Measurements from ENCODE around the gene CADPS2. TPM values are rescaled to one million over a fixed set of nuclear protein-coding genes. Genes with fewer than 3 reads are reported as not detected.

CADPS2 gene
- total and polyA plus RNA-seq, 2 of the 4 experiments (the other 2 are of a cell fraction), result 0.10 to 0.54 TPM

DNA sequence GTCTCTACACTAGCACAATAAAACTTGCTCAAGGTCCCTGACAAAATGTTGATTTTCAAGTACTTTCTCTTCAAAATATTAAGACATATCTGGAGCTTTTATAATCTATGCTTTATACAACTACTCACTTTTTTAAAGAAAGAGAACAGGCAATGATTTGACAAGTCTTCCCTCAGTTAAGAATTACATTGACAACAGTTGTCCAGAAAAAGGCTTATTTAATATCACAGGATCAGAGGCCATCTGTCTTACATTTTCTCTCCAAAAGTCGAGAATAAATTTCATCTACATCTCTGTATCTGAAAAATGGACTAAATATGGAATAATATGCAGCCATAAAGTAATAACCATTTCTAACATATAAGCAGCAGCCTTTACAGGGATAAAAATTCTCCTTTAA, 175.3 kb downstream of the CADPS2 start:
- H3K9ac ChIP-seq (ENCODE audit: low read depth, low read length), result no peak overlapping the region
- H2BK15ac ChIP-seq (ENCODE audit: low read depth, low read length), result no peak overlapping the region
- H4K8ac ChIP-seq (ENCODE audit: low read depth in 2 of 2, low read length in 2 of 2), result no peak overlapping the region
- no peak overlapping the region for H4K5ac ChIP-seq (ENCODE audit: low read depth, low read length)
- H2AK5ac ChIP-seq (ENCODE audit: low read depth, low read length), result no peak overlapping the region
- H3K14ac ChIP-seq (replicated peaks; ENCODE audit: low read depth, low read length), result no peak overlapping the region
- no peak overlapping the region for H2AK9ac ChIP-seq (replicated peaks; ENCODE audit: low read depth, low read length, poor library complexity)
- H4K20me1 ChIP-seq (ENCODE audit: insufficient read depth, low read length), result no peaks in the 10 kb centered on the region
- no peaks in the 10 kb centered on the region for H3K79me1 ChIP-seq (ENCODE audit: low read depth in 1 of 2, low read length in 2 of 2)
- H4K91ac ChIP-seq (ENCODE audit: insufficient read depth, low read depth, low read length), result no peak overlapping the region
- H3K18ac ChIP-seq (ENCODE audit: low read depth, low read length), result no peak overlapping the region
- no peaks in the 10 kb centered on the region for H3K36me3 ChIP-seq (ENCODE audit: control insufficient read depth, insufficient read depth, low read length)
- no peak overlapping the region for H2AFZ ChIP-seq (replicated peaks; ENCODE audit: low read length, poor library complexity)
- no peak overlapping the region for H3K4me2 ChIP-seq (ENCODE audit: low read depth, low read length)
- H2BK20ac ChIP-seq (ENCODE audit: low read depth, low read length), result no peak overlapping the region
- H2BK120ac ChIP-seq (ENCODE audit: low read depth, low read length), result no peak overlapping the region
- intact Hi-C loops (cut with micrococcal nuclease), result no loop called here
- DNase-seq, result no peak
- H3K4ac ChIP-seq (ENCODE audit: low read depth, low read length), result no peak overlapping the region
- H3K23ac ChIP-seq (ENCODE audit: low read depth, low read length), result no peak overlapping the region
- WGBS, 2 experiments (ENCODE audit: extremely low coverage in 2 of 2, insufficient read length in 1 of 2), result no CpG with 5 or more reads among the region's 1 CpG
- no peaks in the 10 kb centered on the region for H3K27me3 ChIP-seq (ENCODE audit: control insufficient read depth, insufficient read depth, low read length)
- no peak overlapping the region for H3K27ac ChIP-seq (ENCODE audit: insufficient read depth, low read length)
- H3K9me3 ChIP-seq (ENCODE audit: control insufficient read depth, insufficient read depth, low read length), result no peaks in the 10 kb centered on the region; the same call in 1 of the 2 replicates
- H3K9me1 ChIP-seq (ENCODE audit: insufficient read depth, low read length), result no peaks in the 10 kb centered on the region
- ChIA-PET POLR2A (ENCODE audit: unreplicated experiment) (no interaction called here), CTCF (no interaction called here)
- no peak overlapping the region for H3K4me3 ChIP-seq (ENCODE audit: insufficient read depth, low read depth, low read length)
- dilution Hi-C loops (cut with HindIII; ENCODE audit: low sequenced_read_pairs, unreplicated experiment), result no loop called here
- no TSS peak for BruUV-seq (replicated peaks)
- in situ Hi-C loops (cut with MboI; ENCODE audit: low sequenced_read_pairs), result no loop called here
- no peak overlapping the region for H3K56ac ChIP-seq (ENCODE audit: extremely low read depth, insufficient read depth, low read length)
- no peaks in the 10 kb centered on the region for H3K4me1 ChIP-seq (ENCODE audit: control insufficient read depth, insufficient read depth, low read length)
- no peak for ATAC-seq (ENCODE audit: low read depth)
- TF ChIP-seq MAZ (IDR thresholded peaks at IDR 0.05; ENCODE audit: borderline replicate concordance, low read depth, low read length) (no peak), CEBPB (IDR thresholded peaks at IDR 0.05; ENCODE audit: low read depth, low read length) (no peak), RCOR1 (IDR thresholded peaks at IDR 0.05; ENCODE audit: insufficient replicate concordance, low read length) (no peak), USF2 (IDR thresholded peaks at IDR 0.05; ENCODE audit: low read depth, low read length) (no peak), MAFK (IDR thresholded peaks at IDR 0.05; ENCODE audit: low read depth, low read length) (no peak), MXI1 (IDR thresholded peaks at IDR 0.05; ENCODE audit: borderline replicate concordance, low read depth, low read length) (no peak), CHD1 (IDR thresholded peaks at IDR 0.05; ENCODE audit: low read depth, low read length) (no peak), FOS (IDR thresholded peaks at IDR 0.05; ENCODE audit: low read depth, low read length) (no peak)
- H2BK5ac ChIP-seq (ENCODE audit: low read depth, low read length, poor library complexity, severe bottlenecking), result no peak overlapping the region
